HCEC 1CT (cell line): Measurements from ENCODE around the gene BNC2.

Source experiments
- DNase-seq: peaks from one replicate; pipeline ENCODE4 v3.0.0-alpha.2; 2017

BNC2 gene

GRCh38 chr9:16396389-16396788, 474.1 kb downstream of the BNC2 start:
- peak; percentile 78 for DNase-seq

- no peak for DNase-seq
Observed at GRCh38 chr9:16391369-16391768, 479.1 kb downstream of the BNC2 start.

- peak; percentile 27 for DNase-seq
Observed at GRCh38 chr9:16387382-16387781, 483.1 kb downstream of the BNC2 start.

GRCh38 chr9:16386827-16387077, 483.7 kb downstream of the BNC2 start:
- no peak for DNase-seq

GRCh38 chr9:16386007-16386826, 484.3 kb downstream of the BNC2 start:
- peak; percentile 63 for DNase-seq

- peak; percentile 85 for DNase-seq
Observed at GRCh38 chr9:16385590-16385989, 484.9 kb downstream of the BNC2 start.

- no peak for DNase-seq
Observed at GRCh38 chr9:16384993-16385392, 485.5 kb downstream of the BNC2 start.

GRCh38 chr9:16377311-16377710, 493.2 kb downstream of the BNC2 start:
- no peak for DNase-seq

- DNase-seq = no peak
Observed at GRCh38 chr9:16371306-16371705, 499.2 kb downstream of the BNC2 start.

- DNase-seq = no peak
Observed at GRCh38 chr9:16370647-16371046, 499.8 kb downstream of the BNC2 start.

GRCh38 chr9:16369427-16369826, 501.0 kb downstream of the BNC2 start:
- DNase-seq = no peak

GRCh38 chr9:16368237-16369087, 502.0 kb downstream of the BNC2 start:
- DNase-seq = peak; percentile 63

GRCh38 chr9:16367605-16368231, 502.8 kb downstream of the BNC2 start:
- DNase-seq = peak; percentile 58

- DNase-seq = no peak
Observed at GRCh38 chr9:16364347-16364746, 506.1 kb downstream of the BNC2 start.

- no peak for DNase-seq
Observed at GRCh38 chr9:16363916-16364315, 506.6 kb downstream of the BNC2 start.

- DNase-seq = no peak
Observed at GRCh38 chr9:16363073-16363781, 507.2 kb downstream of the BNC2 start.

- no peak for DNase-seq
Observed at GRCh38 chr9:16361939-16362338, 508.5 kb downstream of the BNC2 start.

GRCh38 chr9:16361118-16361517, 509.4 kb downstream of the BNC2 start:
- DNase-seq = peak; percentile 64

GRCh38 chr9:16360247-16360646, 510.2 kb downstream of the BNC2 start:
- no peak for DNase-seq
